GM18517 (cell line): Measurements from ENCODE around the gene DCK.
A peak's percentile ranks its signal among the peaks of the same experiment; 100 is the strongest.
"Not testable (repeated sequence)": the region's sequence is repeated elsewhere in the genome, so short reads cannot be mapped to it uniquely, and the experiment has no call there.

Source experiments
- ATAC-seq: cut with Tn5 transposase; IDR thresholded peaks from one replicate; pipeline ENCODE4 v1.9.1; 2021; ENCODE audit warnings: mild to moderate bottlenecking, moderate library complexity; ENCODE audit not compliant: unreplicated experiment

The DCK gene

GRCh38 chr4:70999639-71000038 lies 6.2 kb downstream of the DCK start:
- ATAC-seq, result not testable (repeated sequence)

- ATAC-seq, result not testable (repeated sequence)
These were observed 7.9 kb downstream of the DCK start for GRCh38 chr4:71001363-71001762.

- ATAC-seq, result peak; percentile 32
These were observed 10.9 kb downstream of the DCK start for GRCh38 chr4:71004281-71004851.

- ATAC-seq, result not testable (repeated sequence)
These were observed 11.6 kb downstream of the DCK start for GRCh38 chr4:71005025-71005424.

- peak; percentile 86 for ATAC-seq
These were observed 12.9 kb downstream of the DCK start for GRCh38 chr4:71006203-71006907.

GRCh38 chr4:71008196-71008595 lies 14.7 kb downstream of the DCK start:
- ATAC-seq, result no peak

GRCh38 chr4:71009086-71009485 lies 15.6 kb downstream of the DCK start:
- no peak for ATAC-seq

GRCh38 chr4:71009890-71010588 lies 16.6 kb downstream of the DCK start:
- ATAC-seq, result peak; percentile 74

- no peak for ATAC-seq
These were observed 18.0 kb downstream of the DCK start for GRCh38 chr4:71011451-71011850.

GRCh38 chr4:71017391-71017790 lies 23.9 kb downstream of the DCK start:
- ATAC-seq, result not testable (repeated sequence)

- no peak for ATAC-seq
These were observed 27.2 kb downstream of the DCK start for GRCh38 chr4:71020611-71021010.

- no peak for ATAC-seq
These were observed 32.2 kb downstream of the DCK start for GRCh38 chr4:71025654-71026053.

GRCh38 chr4:71026086-71026485 lies 32.6 kb downstream of the DCK start:
- ATAC-seq, result no peak

GRCh38 chr4:71027611-71028010 lies 34.2 kb downstream of the DCK start:
- no peak for ATAC-seq

- ATAC-seq, result no peak
These were observed 36.1 kb downstream of the DCK start for GRCh38 chr4:71029504-71029903.

- not testable (repeated sequence) for ATAC-seq
These were observed 38.7 kb downstream of the DCK start for GRCh38 chr4:71032106-71032505.

GRCh38 chr4:71045256-71045655 lies 51.8 kb downstream of the DCK start:
- no peak for ATAC-seq

- no peak for ATAC-seq
These were observed 55.9 kb downstream of the DCK start for GRCh38 chr4:71049395-71049794.

GRCh38 chr4:71050809-71051208 lies 57.4 kb downstream of the DCK start:
- ATAC-seq, result no peak

- no peak for ATAC-seq
These were observed 58.6 kb downstream of the DCK start for GRCh38 chr4:71052034-71052433.

- no peak for ATAC-seq
These were observed 59.3 kb downstream of the DCK start for GRCh38 chr4:71052716-71053115.

- ATAC-seq, result not testable (repeated sequence)
These were observed 60.2 kb downstream of the DCK start for GRCh38 chr4:71053613-71054012.
